SU-DHL-6 (cell line): ENCODE data around the gene KCNN1.

Experiments
- H2AFZ ChIP-seq: fragments of 200-600 bp; sonication (generic); 2 replicates; pipeline ENCODE4 v1.6.1; 2014; ENCODE audit warnings: low read depth, mild to moderate bottlenecking, moderate library complexity, mixed read lengths, antibody characterized with exemption, low read length; ENCODE audit not compliant: severe bottlenecking
- H3F3A ChIP-seq: fragments of 200-600 bp; shearing (Covaris generic); 2 replicates; pipeline ENCODE4 v1.6.0; 2016; ENCODE audit warnings: antibody characterized with exemption, mild to moderate bottlenecking; ENCODE audit not compliant: insufficient read depth
- H3K27ac ChIP-seq: fragments of 200-600 bp; sonication (generic); 2 replicates; pipeline ENCODE4 v1.5.1; 2016; ENCODE audit warnings: low read depth, mild to moderate bottlenecking, low read length, moderate library complexity, mixed read lengths
- H3K27me3 ChIP-seq: fragments of 200-600 bp; sonication (generic), shearing (Covaris generic); 2 replicates; pipeline ENCODE4 v1.6.0; 2014; ENCODE audit warnings: mild to moderate bottlenecking, low read length
- H3K36me3 ChIP-seq: fragments of 200-600 bp; sonication (generic); 2 replicates; pipeline ENCODE4 v1.6.1; 2014; ENCODE audit warnings: mild to moderate bottlenecking, low read length, mixed read lengths
- H3K4me2 ChIP-seq: fragments of 300-600, 200-600 bp; shearing (Covaris generic), sonication (generic); 2 replicates; pipeline ENCODE4 v1.6.0; 2014; ENCODE audit warnings: low read length, low read depth, mild to moderate bottlenecking; ENCODE audit not compliant: poor library complexity, severe bottlenecking
- H3K4me3 ChIP-seq: fragments of 200-600 bp; sonication (generic); 2 replicates; pipeline ENCODE4 v1.5.1; 2014; ENCODE audit warnings: antibody characterized with exemption, low read length, mild to moderate bottlenecking, mixed read lengths; ENCODE audit not compliant: insufficient read depth, poor library complexity, severe bottlenecking
- H3K79me2 ChIP-seq: fragments of 200-600 bp; sonication (generic); 2 replicates; pipeline ENCODE4 v1.6.1; 2014; ENCODE audit warnings: mild to moderate bottlenecking, low read length, moderate library complexity; ENCODE audit not compliant: insufficient read depth
- H3K9ac ChIP-seq: fragments of 200-600 bp; sonication (generic); 2 replicates; pipeline ENCODE4 v1.7.0; 2014; ENCODE audit warnings: mild to moderate bottlenecking, low read length
- H3K9me2 ChIP-seq: fragments of 200-600 bp; sonication (generic); replicated peaks from 2 replicates; pipeline ENCODE4 v1.6.1; 2014; ENCODE audit warnings: low read length; ENCODE audit not compliant: insufficient read depth
- H3K9me3 ChIP-seq: fragments of 200-600 bp; sonication (generic); 2 replicates; pipeline ENCODE4 v1.6.1; 2014; ENCODE audit warnings: low read length, mixed read lengths; ENCODE audit not compliant: insufficient read depth
- H4K20me1 ChIP-seq: fragments of 200-600 bp; sonication (generic); 2 replicates; pipeline ENCODE4 v1.6.1; 2014; ENCODE audit warnings: low read depth, mild to moderate bottlenecking, antibody characterized with exemption, low read length, moderate library complexity, mixed read lengths
- EZH2phosphoT487 ChIP-seq: fragments of 200-600 bp; sonication (generic), shearing (Covaris generic); conservative IDR thresholded peaks from 2 replicates; pipeline ENCODE4 v1.6.1; 2018; ENCODE audit warnings: mild to moderate bottlenecking, antibody characterized with exemption, low read length, moderate library complexity, mixed read lengths
- TF ChIP-seq, protein P1 (sequence below): fragments of 200-600 bp; sonication (generic); IDR thresholded peaks from one replicate; pipeline ENCODE4 v1.5.1; 2017; ENCODE audit warnings: antibody characterized with exemption, mild to moderate bottlenecking, low read length, moderate library complexity; ENCODE audit not compliant: insufficient read depth, poor library complexity, severe bottlenecking

Gene KCNN1

DNA sequence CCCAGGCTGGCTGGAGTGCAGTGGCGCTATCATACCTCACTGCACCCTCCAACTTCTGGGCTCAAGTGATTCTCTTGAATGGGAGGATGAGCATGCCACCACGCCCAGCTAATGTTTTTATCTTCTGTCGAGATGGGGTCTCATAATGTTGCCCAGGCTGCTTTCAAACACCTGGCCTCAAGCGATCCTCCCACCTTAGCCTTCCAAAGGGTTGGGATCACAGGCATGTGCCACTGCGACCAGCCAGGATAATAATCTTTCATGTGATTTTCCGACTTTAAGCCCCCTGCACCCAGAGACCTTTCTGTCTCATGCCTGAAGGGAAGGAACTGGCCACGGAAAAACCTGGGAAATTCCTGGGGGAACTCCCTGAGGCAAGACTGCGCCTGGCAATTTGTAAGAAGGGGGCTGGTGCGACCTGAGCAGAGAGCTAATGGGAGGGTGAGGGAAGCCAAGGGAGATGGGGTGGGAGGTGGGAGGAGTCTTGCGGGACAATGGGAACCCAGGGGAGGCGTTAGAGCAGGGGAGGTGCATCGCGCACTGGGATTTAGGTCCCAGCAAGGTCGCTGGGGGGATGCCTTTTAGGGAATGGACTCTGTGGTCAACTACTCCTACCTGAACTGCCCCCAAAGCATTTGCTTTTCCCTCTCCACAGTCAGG, 35.2 kb upstream of the KCNN1 start:
- Histone ChIP-seq H3K27me3 (no peaks in the 10 kb centered on the region), H3K36me3 (no peaks in the 10 kb centered on the region), H3K9me3 (no peaks in the 10 kb centered on the region), H2AFZ (peak overlapping the region; percentile 96), H3K4me3 (peak overlapping the region; percentile 91), H4K20me1 (no peaks in the 10 kb centered on the region), H3K79me2 (peaks cover 13% of the 10 kb centered on the region), H3K27ac (no peak overlapping the region), H3K4me2 (peak overlapping the region; percentile 94), H3F3A (no peaks in the 10 kb centered on the region), H3K9me2 (no peaks in the 10 kb centered on the region), H3K9ac (peak overlapping the region; percentile 93; the same call in 1 of the 2 replicates)
- no peak for TF ChIP-seq EZH2phosphoT487
- TF ChIP-seq, protein P1, sequence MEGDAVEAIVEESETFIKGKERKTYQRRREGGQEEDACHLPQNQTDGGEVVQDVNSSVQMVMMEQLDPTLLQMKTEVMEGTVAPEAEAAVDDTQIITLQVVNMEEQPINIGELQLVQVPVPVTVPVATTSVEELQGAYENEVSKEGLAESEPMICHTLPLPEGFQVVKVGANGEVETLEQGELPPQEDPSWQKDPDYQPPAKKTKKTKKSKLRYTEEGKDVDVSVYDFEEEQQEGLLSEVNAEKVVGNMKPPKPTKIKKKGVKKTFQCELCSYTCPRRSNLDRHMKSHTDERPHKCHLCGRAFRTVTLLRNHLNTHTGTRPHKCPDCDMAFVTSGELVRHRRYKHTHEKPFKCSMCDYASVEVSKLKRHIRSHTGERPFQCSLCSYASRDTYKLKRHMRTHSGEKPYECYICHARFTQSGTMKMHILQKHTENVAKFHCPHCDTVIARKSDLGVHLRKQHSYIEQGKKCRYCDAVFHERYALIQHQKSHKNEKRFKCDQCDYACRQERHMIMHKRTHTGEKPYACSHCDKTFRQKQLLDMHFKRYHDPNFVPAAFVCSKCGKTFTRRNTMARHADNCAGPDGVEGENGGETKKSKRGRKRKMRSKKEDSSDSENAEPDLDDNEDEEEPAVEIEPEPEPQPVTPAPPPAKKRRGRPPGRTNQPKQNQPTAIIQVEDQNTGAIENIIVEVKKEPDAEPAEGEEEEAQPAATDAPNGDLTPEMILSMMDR = no peak

DNA sequence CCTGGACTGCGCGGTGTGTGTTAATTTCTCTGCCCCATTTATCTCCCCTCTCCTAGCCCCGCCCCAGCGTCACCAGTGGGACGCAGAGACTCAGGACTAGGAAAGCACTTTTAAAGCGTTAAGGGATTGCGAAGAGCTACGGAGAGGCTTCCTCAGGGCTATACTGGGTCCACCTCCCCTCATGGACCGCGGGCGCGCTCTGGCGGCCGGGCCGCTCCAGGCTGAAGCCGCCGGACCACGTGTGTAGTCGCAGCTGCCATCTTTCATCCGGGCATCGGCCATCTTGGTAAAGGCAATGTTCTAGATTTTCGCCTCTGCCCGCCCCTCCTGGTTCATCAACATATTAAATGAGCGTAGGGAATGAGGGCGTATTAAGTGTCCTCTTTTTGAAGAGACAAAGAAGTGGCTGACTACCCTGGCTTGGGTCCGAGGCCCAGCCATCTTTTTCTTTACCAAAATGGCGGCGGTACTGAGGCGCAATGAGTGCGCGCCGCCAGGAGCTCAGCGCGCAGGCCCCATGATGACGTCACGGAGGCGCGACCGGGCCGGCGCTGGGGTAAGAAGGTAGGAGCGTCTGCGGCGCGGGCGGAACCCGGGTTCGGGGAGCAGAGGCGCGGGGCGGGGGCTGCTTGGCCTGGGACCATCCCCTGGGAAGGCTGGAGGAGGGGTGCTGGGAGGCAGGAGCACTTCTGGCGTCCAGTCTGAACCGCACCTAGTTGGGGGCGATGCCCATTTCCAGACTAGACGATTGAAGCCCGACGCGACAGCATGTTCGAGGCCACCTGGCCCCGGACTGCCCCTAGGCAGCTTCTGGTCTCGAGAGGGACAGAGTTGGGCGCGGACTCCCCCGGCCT, 34.2 kb upstream of the KCNN1 start, which contains the start of gene CCDC124:
Gene CCDC124, plus strand, starts transcription at position 531 of the 854 bp plus-strand sequence. CDS start 3,406 bp downstream, outside the sequence.
- Histone ChIP-seq H3K4me3 (peak within 1 kb of the TSS; percentile 91), H3F3A (no peaks in the 10 kb centered on the region), H3K9me3 (no peaks in the 10 kb centered on the region), H3K9me2 (no peaks in the 10 kb centered on the region), H3K27me3 (no peaks in the 10 kb centered on the region), H3K27ac (peak within 1 kb of the TSS; percentile 79), H3K4me2 (peak within 1 kb of the TSS; percentile 94), H3K36me3 (no peaks in the 10 kb centered on the region), H2AFZ (peak within 1 kb of the TSS; percentile 96), H3K79me2 (peaks cover 13% of the 10 kb centered on the region), H3K9ac (peak within 1 kb of the TSS; percentile 93), H4K20me1 (no peaks in the 10 kb centered on the region)
- no peak for TF ChIP-seq EZH2phosphoT487
- TF ChIP-seq, protein P1 = peak; percentile 81

DNA sequence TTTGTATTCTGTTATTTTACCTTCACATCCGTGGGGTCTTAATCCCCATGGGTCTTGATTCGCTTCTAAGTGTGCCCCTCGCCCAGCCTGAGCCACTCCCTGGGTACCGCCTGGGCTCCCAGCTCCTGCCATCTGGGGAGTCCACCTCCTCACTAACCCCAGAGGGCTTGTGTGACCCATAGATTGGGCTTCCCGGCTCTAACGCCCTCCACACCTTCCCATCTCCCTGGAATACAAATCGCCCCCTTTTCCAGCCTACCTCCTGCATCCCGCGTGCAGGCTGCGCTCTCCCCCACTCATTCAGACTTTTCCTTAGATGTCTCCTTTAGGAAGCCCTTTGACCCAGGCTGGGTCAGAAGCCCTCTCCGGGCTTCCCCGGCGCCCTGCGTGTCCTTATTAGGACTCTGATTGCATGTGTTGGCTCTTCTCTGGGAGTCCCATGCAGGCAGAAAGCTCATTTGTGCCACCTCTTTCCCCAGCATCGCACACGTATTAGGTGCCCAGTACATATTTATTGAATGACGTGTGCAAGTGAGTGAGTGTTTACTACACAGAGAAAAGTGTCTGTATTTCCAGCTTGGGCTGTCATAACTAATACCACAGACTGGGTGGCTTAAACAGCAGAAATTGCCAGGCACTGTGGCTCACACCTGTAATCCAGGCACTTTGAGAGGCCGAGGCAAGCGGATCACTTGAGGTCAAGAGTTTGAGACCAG, 33.3 kb upstream of the KCNN1 start:
- H4K20me1 ChIP-seq = no peaks in the 10 kb centered on the region
- peaks cover 13% of the 10 kb centered on the region for H3K79me2 ChIP-seq
- H3K4me2 ChIP-seq = peak overlapping the region; percentile 94
- H3K27ac ChIP-seq = peak overlapping the region; percentile 79; the same call in 1 of the 2 replicates
- H3K4me3 ChIP-seq = peak overlapping the region; percentile 91
- TF ChIP-seq EZH2phosphoT487 = no peak
- TF ChIP-seq, protein P1 = no peak
- H2AFZ ChIP-seq = peak overlapping the region; percentile 96
- no peaks in the 10 kb centered on the region for H3F3A ChIP-seq
- no peaks in the 10 kb centered on the region for H3K9me2 ChIP-seq
- H3K9ac ChIP-seq = peak overlapping the region; percentile 93
- H3K9me3 ChIP-seq = no peaks in the 10 kb centered on the region
- H3K27me3 ChIP-seq = no peaks in the 10 kb centered on the region
- H3K36me3 ChIP-seq = no peaks in the 10 kb centered on the region
